ENCODE data around the gene ARHGEF3. TPM values are rescaled to one million over a fixed set of nuclear protein-coding genes. Genes with fewer than 3 reads are reported as not detected.

ARHGEF3 gene
- polyA plus RNA-seq, 1 experiment = 2.1 TPM

GRCh38 chr3:56789076-56789475 is 12.7 kb downstream of the ARHGEF3 start:
- no peak overlapping the region for H3K4me3 ChIP-seq (ENCODE audit: low read depth, low read length)
- no peak for TF ChIP-seq CTCF (IDR thresholded peaks at IDR 0.05; ENCODE audit: insufficient read depth, low read depth, low read length)
- H3K27me3 ChIP-seq (ENCODE audit: control insufficient read depth, insufficient read depth, low read length) = no peaks in the 10 kb centered on the region
- no peaks in the 10 kb centered on the region for H3K36me3 ChIP-seq (ENCODE audit: control insufficient read depth, insufficient read depth, low read length)
- no peak for DNase-seq (ENCODE audit: low read depth)
- ChIA-PET POLR2A (no interaction called here), CTCF (interaction anchor here (3.5 kb wide), 1 partner anchor 10 kb away, joined by 32 read pairs; no protein-coding TSS in a partner anchor)

- ChIA-PET CTCF (interaction anchor here (3.5 kb wide), 1 partner anchor 11 kb away, joined by 32 read pairs; no protein-coding TSS in a partner anchor), POLR2A (no interaction called here)
- no peaks in the 10 kb centered on the region for H3K27me3 ChIP-seq (ENCODE audit: control insufficient read depth, insufficient read depth, low read length)
- TF ChIP-seq CTCF (IDR thresholded peaks at IDR 0.05; ENCODE audit: insufficient read depth, low read depth, low read length) = no peak
- no peak for DNase-seq (ENCODE audit: low read depth)
- no peaks in the 10 kb centered on the region for H3K36me3 ChIP-seq (ENCODE audit: control insufficient read depth, insufficient read depth, low read length)
- no peak overlapping the region for H3K4me3 ChIP-seq (ENCODE audit: low read depth, low read length)
These were observed 13.2 kb downstream of the ARHGEF3 start for GRCh38 chr3:56788521-56788920.

GRCh38 chr3:56787784-56788256 is 13.9 kb downstream of the ARHGEF3 start:
- TF ChIP-seq CTCF (IDR thresholded peaks at IDR 0.05; ENCODE audit: insufficient read depth, low read depth, low read length) = no peak
- CTCF ChIA-PET = interaction anchor here (0.8 to 3.5 kb wide), 2 partner anchors 11 to 201 kb away, joined by 3 to 32 read pairs; no protein-coding TSS in a partner anchor
- Histone ChIP-seq H3K27me3 (ENCODE audit: control insufficient read depth, insufficient read depth, low read length) (no peaks in the 10 kb centered on the region), H3K4me3 (ENCODE audit: low read depth, low read length) (no peak overlapping the region), H3K36me3 (ENCODE audit: control insufficient read depth, insufficient read depth, low read length) (no peaks in the 10 kb centered on the region)
- DNase-seq (ENCODE audit: low read depth) = no peak
- POLR2A ChIA-PET = no interaction called here

- DNase-seq (ENCODE audit: low read depth) = no peak
- Histone ChIP-seq H3K4me3 (ENCODE audit: low read depth, low read length) (no peak overlapping the region), H3K36me3 (ENCODE audit: control insufficient read depth, insufficient read depth, low read length) (no peaks in the 10 kb centered on the region), H3K27me3 (ENCODE audit: control insufficient read depth, insufficient read depth, low read length) (no peaks in the 10 kb centered on the region)
- no peak for TF ChIP-seq CTCF (IDR thresholded peaks at IDR 0.05; ENCODE audit: insufficient read depth, low read depth, low read length)
- ChIA-PET POLR2A (no interaction called here), CTCF (interaction anchor here (0.8 to 3.6 kb wide), 2 partner anchors 12 to 201 kb away, joined by 3 to 25 read pairs; no protein-coding TSS in a partner anchor)
These were observed 14.4 kb downstream of the ARHGEF3 start for GRCh38 chr3:56787258-56787775.

- no peak for TF ChIP-seq CTCF (IDR thresholded peaks at IDR 0.05; ENCODE audit: insufficient read depth, low read depth, low read length)
- ChIA-PET POLR2A (no interaction called here), CTCF (interaction anchor here (1.1 to 3.6 kb wide), 2 partner anchors 14 to 195 kb away, joined by 3 to 25 read pairs; no protein-coding TSS in a partner anchor)
- no peaks in the 10 kb centered on the region for H3K36me3 ChIP-seq (ENCODE audit: control insufficient read depth, insufficient read depth, low read length)
- H3K4me3 ChIP-seq (ENCODE audit: low read depth, low read length) = no peak overlapping the region
- no peaks in the 10 kb centered on the region; the same call in 1 of the 2 replicates for H3K27me3 ChIP-seq (ENCODE audit: control insufficient read depth, insufficient read depth, low read length)
- DNase-seq (ENCODE audit: low read depth) = no peak
These were observed 16.2 kb downstream of the ARHGEF3 start for GRCh38 chr3:56785499-56785898.
